PC-9 (cell line): ENCODE data around the gene MUC13. TPM values are rescaled to one million over a fixed set of nuclear protein-coding genes. Genes with fewer than 3 reads are reported as not detected.

ENCODE experiments used
- BruUV-seq: library from RNA; stranded (reverse); fragments of 400-500 nt; replicated peaks from 2 replicates; lab custom pipeline; 2021; lab: Mats Ljungman, UMichigan
- CTCF ChIA-PET: fragments of 300-600 bp; sonication (Branson Sonifier 250); formaldehyde crosslinking; loops from one replicate; lab custom pipeline; 2022; ENCODE audit warnings: antibody characterized with exemption; lab: Charles Lee
- POLR2A ChIA-PET: fragments of 300-600 bp; sonication (Branson Sonifier 250); formaldehyde crosslinking; loops from one replicate; lab custom pipeline; 2022; ENCODE audit warnings: antibody characterized with exemption; ENCODE audit not compliant: unreplicated experiment; lab: Charles Lee
- DNase-seq, 2 experiments: peaks; one replicate each; pipeline versions ENCODE4 v3.0.0 to v3.0.0-alpha.2; 2015 to 2022; ENCODE audit warnings: mixed read lengths in 1 of 2
- H2AFZ ChIP-seq: fragments of 200-600 bp; sonication (generic); 2 replicates; pipeline ENCODE4 v1.8.1; 2017; ENCODE audit warnings: antibody characterized with exemption
- H3F3A ChIP-seq: fragments of 200-600 bp; sonication (generic); 2 replicates; pipeline ENCODE4 v1.8.1; 2017; ENCODE audit warnings: antibody characterized with exemption, mild to moderate bottlenecking, low read depth; ENCODE audit not compliant: insufficient read depth
- H3K27ac ChIP-seq: fragments of 200-600 bp; sonication (generic); 2 replicates; pipeline ENCODE4 v1.6.1; 2016; ENCODE audit warnings: mixed run types
- H3K27me3 ChIP-seq: fragments of 200-600 bp; sonication (generic); 2 replicates; pipeline ENCODE4 v1.6.1; 2016; ENCODE audit warnings: low read depth, mixed run types; ENCODE audit not compliant: insufficient read depth
- H3K36me3 ChIP-seq: fragments of 200-600 bp; sonication (generic); 2 replicates; pipeline ENCODE4 v1.6.1; 2016; ENCODE audit warnings: low read depth, mixed run types
- H3K4me1 ChIP-seq: fragments of 200-600 bp; sonication (generic); replicated peaks from 2 replicates; pipeline ENCODE4 v1.6.1; 2016; ENCODE audit warnings: mixed run types; ENCODE audit not compliant: insufficient read depth
- H3K4me2 ChIP-seq: fragments of 200-600 bp; sonication (generic); 2 replicates; pipeline ENCODE4 v1.6.1; 2017; ENCODE audit warnings: mixed run types
- H3K4me3 ChIP-seq: fragments of 200-600 bp; sonication (generic); 2 replicates; pipeline ENCODE4 v1.6.1; 2016; ENCODE audit warnings: mixed run types
- H3K79me2 ChIP-seq: fragments of 200-600 bp; sonication (generic); 2 replicates; pipeline ENCODE4 v1.6.1; 2017; ENCODE audit warnings: low read depth, mixed run types
- H3K9me2 ChIP-seq: fragments of 200-600 bp; sonication (generic); 2 replicates; pipeline ENCODE4 v1.8.1; 2017; ENCODE audit warnings: mild to moderate bottlenecking; ENCODE audit not compliant: insufficient read depth
- H3K9me3 ChIP-seq: fragments of 200-600 bp; sonication (generic); 2 replicates; pipeline ENCODE4 v1.8.1; 2016; ENCODE audit warnings: low read depth; ENCODE audit not compliant: insufficient read depth
- H4K20me1 ChIP-seq: fragments of 200-600 bp; sonication (generic); 2 replicates; pipeline ENCODE4 v1.8.1; 2017; ENCODE audit not compliant: insufficient read depth
- EZH2 ChIP-seq: fragments of 200-600 bp; sonication (generic); IDR thresholded peaks from 2 replicates; pipeline ENCODE4 v1.8.0; 2017; ENCODE audit warnings: antibody characterized with exemption, low read depth
- intact Hi-C: fragments of 100-400 bp; cut with micrococcal nuclease; formaldehyde crosslinking; loops from one replicate; pipeline ENCODE4 v1.10.0; 2022; ENCODE audit not compliant: unreplicated experiment
- total RNA-seq: library from RNA; stranded (reverse); gene quantifications from 2 replicates; pipeline ENCODE4 v1.2.3, GENCODE V29; 2021
- TF ChIP-seq, protein P1 (sequence below): fragments of 200-600 bp; sonication (generic); conservative IDR thresholded peaks from 2 replicates; pipeline ENCODE4 v1.6.1; 2017; ENCODE audit warnings: mixed run types, antibody characterized with exemption, mild to moderate bottlenecking, moderate library complexity

MUC13 gene
- total RNA-seq, 1 experiment from 2014 or later = not detected

DNA sequence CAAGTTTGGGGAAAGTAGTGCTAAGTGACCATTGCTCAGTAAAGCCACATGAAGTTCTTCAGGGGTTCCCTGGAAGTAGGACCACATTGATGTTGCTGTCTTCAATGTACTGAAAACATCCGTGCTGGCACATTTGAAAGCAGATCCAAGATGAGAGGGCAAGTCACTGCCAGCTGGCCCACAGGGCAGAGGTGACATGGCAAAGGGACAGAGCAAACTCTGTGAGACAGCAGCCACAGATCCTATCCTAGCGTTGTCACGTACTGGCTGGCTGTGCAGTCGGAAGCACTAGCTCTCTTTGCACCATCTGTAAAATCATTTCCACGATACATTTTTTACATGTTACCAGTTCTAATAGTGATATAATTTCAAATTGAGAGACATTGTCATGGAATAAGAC, 13.8 kb downstream of the MUC13 start:
- no TSS peak for BruUV-seq
- Histone ChIP-seq H3F3A (no peaks in the 10 kb centered on the region), H3K27ac (no peak overlapping the region), H2AFZ (no peak overlapping the region), H3K9me2 (no peaks in the 10 kb centered on the region), H3K36me3 (no peaks in the 10 kb centered on the region), H3K4me2 (no peak overlapping the region), H3K4me3 (no peak overlapping the region), H3K9me3 (no peaks in the 10 kb centered on the region), H3K4me1 (no peaks in the 10 kb centered on the region), H3K27me3 (no peaks in the 10 kb centered on the region), H3K79me2 (no peaks in the 10 kb centered on the region), H4K20me1 (no peaks in the 10 kb centered on the region)
- CTCF ChIA-PET = no interaction called here
- TF ChIP-seq, protein P1, sequence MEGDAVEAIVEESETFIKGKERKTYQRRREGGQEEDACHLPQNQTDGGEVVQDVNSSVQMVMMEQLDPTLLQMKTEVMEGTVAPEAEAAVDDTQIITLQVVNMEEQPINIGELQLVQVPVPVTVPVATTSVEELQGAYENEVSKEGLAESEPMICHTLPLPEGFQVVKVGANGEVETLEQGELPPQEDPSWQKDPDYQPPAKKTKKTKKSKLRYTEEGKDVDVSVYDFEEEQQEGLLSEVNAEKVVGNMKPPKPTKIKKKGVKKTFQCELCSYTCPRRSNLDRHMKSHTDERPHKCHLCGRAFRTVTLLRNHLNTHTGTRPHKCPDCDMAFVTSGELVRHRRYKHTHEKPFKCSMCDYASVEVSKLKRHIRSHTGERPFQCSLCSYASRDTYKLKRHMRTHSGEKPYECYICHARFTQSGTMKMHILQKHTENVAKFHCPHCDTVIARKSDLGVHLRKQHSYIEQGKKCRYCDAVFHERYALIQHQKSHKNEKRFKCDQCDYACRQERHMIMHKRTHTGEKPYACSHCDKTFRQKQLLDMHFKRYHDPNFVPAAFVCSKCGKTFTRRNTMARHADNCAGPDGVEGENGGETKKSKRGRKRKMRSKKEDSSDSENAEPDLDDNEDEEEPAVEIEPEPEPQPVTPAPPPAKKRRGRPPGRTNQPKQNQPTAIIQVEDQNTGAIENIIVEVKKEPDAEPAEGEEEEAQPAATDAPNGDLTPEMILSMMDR = no peak
- no peak for TF ChIP-seq EZH2
- POLR2A ChIA-PET = interaction anchor here (0.5 to 0.6 kb wide), 2 partner anchors 10 to 344 kb away, joined by 6 to 17 read pairs; no protein-coding TSS in a partner anchor
- intact Hi-C loops = no loop called here
- DNase-seq = no peak

DNA sequence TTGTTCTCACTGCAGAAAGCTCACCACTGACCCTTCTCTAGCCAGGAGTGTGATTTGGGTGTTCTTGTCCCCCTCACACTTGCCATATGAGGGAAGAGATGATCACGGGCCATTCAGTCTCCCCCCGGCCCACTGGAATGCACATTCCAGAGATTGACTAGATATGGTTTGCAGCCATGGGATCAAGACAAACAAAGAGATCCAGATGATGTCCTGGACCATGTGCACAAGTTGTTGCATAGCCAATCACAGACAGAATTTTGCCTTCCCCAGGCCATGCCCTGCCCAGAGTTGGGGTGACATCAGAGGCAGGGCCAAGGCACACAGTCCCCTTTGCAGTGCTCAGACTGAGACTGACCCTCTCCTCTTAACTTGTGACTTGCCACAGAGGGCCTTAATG, 14.8 kb downstream of the MUC13 start:
- no peak overlapping the region for H2AFZ ChIP-seq
- H3F3A ChIP-seq = no peaks in the 10 kb centered on the region
- H3K4me2 ChIP-seq = no peak overlapping the region
- ChIA-PET CTCF (no interaction called here), POLR2A (no interaction called here)
- BruUV-seq = no TSS peak
- H4K20me1 ChIP-seq = no peaks in the 10 kb centered on the region
- intact Hi-C loops = no loop called here
- no peaks in the 10 kb centered on the region; the same call in 1 of the 2 replicates for H3K27me3 ChIP-seq
- H3K9me3 ChIP-seq = no peaks in the 10 kb centered on the region
- H3K9me2 ChIP-seq = no peaks in the 10 kb centered on the region
- DNase-seq = no peak
- no peak overlapping the region for H3K27ac ChIP-seq
- no peak overlapping the region for H3K4me3 ChIP-seq
- TF ChIP-seq, protein P1 = no peak
- TF ChIP-seq EZH2 = no peak
- H3K36me3 ChIP-seq = no peaks in the 10 kb centered on the region
- H3K4me1 ChIP-seq = no peaks in the 10 kb centered on the region
- no peaks in the 10 kb centered on the region for H3K79me2 ChIP-seq

- Histone ChIP-seq H3F3A (no peaks in the 10 kb centered on the region), H3K9me3 (no peaks in the 10 kb centered on the region), H3K9me2 (no peaks in the 10 kb centered on the region), H3K27ac (no peak overlapping the region), H3K4me2 (no peak overlapping the region), H3K4me1 (no peaks in the 10 kb centered on the region), H3K79me2 (no peaks in the 10 kb centered on the region), H2AFZ (no peak overlapping the region), H3K4me3 (no peak overlapping the region), H3K27me3 (no peaks in the 10 kb centered on the region; the same call in 1 of the 2 replicates), H3K36me3 (no peaks in the 10 kb centered on the region), H4K20me1 (no peaks in the 10 kb centered on the region)
- DNase-seq = no peak
- intact Hi-C loops = no loop called here
- no TSS peak for BruUV-seq
- CTCF ChIA-PET = no interaction called here
- TF ChIP-seq EZH2 = no peak
- TF ChIP-seq, protein P1 = no peak
- POLR2A ChIA-PET = interaction anchor here (0.6 kb wide), 1 partner anchor 463 kb away, joined by 6 read pairs; no protein-coding TSS in a partner anchor
Observed at GRCh38 chr3:124918524-124918923, 16.0 kb downstream of the MUC13 start.
